NOMO-1 treated with dmso at 0.1 percent for 144 hours (cell line): Measurements from ENCODE around the gene DLG2.

Experiments
- DNase-seq: peaks from one replicate; lab custom pipeline; 2025; ENCODE audit not compliant: unreplicated experiment; lab: John Stamatoyannopoulos, UW

The DLG2 gene

DNA sequence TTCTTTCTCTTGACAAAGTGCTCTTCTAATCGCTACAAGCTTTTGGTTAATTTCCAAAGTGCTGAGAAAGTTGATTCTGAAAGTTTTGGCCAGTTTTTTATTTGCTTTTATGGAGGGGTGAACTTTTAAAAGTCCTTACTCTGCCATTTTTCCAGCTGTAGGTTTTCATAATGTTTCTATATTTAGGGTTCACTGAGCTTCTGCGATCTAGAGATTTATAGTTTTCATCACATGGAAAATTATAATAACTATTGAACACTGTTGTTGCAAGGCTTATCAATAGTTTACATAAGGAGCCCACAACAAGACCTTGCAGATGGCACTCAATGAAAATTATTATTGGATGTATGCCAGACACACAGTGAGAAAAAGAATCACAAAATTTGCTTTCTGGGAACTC is 55.1 kb downstream of the DLG2 start:
- no peak for DNase-seq

- DNase-seq = no peak
Observed at GRCh38 chr11:85569525-85569924, 57.6 kb downstream of the DLG2 start.

- DNase-seq = no peak
Observed at GRCh38 chr11:85558411-85558810, 68.7 kb downstream of the DLG2 start.

- DNase-seq = no peak
Observed at GRCh38 chr11:85551881-85552280, 75.3 kb downstream of the DLG2 start.

DNA sequence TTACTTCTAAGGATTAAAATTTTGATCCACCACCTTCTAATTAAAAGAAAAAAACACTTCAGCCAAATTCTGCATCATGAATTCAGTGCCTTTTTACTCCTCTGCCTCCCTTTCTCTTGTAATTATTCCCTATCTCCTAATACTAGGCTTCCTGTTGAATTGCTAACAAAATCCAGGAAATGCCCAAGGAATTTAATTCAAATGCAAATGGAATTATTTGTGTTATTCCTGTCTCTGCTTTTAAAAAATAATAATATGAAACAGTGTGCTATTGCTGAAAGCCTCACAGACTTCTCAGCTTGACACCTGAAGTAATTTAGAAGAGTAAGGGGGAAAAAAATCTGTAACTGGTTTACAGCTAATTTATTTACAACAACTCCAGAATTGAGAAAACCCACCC is 85.5 kb downstream of the DLG2 start:
- no peak for DNase-seq

DNA sequence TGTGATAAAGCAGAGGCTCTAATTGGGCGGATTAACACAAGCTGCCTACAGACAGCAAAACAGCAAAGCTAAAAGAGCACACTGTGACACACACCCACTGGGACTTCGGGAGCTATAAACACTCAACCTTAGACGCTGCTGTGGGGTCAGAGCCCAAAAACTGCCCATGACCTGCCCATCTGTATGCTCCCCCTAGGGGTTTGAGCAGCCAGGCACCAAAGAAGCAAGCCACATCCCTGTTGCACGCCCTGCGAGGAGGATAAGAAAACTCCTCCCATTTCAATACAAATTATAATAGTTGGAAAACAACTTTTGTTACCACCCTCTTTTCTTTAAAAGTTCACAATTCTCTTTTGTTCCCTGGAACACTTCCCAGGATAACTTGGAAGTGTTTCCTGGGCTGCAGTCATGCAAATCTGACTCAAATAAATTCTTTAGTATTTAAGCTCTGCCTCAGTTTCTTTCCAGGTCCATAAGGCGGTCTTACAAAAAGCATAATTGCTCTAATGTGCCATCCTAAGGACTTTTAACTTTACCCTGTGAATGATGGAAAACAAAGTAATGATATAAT is 86.4 kb downstream of the DLG2 start:
- no peak for DNase-seq

DNA sequence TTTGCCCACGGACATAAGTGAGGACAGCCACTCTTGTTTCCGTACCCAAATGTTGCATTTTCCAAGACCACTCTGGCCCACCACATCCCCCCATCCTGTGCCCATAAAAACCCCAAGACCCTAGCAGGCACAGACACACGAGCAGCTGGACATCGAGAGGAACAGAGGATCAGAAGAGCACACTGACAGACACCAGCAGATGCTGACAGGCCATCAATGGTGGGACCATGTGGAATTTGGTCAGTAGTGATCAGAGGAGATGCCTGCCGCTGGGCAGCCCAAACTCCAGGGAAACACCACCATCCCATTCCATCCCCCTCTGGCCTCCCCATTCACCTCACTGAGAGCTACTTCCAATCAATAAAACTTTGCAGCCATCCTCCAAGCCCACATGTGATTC is 87.0 kb downstream of the DLG2 start:
- DNase-seq = no peak

DNA sequence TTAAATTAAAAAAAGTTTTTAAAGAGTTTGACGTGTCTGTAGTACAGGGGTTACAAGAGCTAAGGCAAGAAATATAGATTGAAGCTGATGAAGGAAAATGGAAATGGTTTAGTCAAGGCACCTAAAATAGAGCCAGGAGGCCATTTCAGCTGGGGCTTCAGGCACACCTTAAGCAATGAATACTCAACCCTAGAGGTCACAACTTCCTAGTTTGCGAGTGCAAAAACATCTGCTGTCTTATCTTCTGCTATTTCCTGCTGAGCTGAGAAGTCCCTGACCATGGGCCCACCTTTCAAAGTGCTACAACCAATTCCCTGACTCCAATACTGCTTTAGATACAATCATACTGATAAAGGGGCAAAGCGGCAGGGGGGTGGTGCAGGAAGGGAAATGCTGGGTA is 87.4 kb downstream of the DLG2 start:
- no peak for DNase-seq

- DNase-seq = no peak
Observed at GRCh38 chr11:85539029-85539689, 88.0 kb downstream of the DLG2 start.

GRCh38 chr11:85536438-85536837 is 90.7 kb downstream of the DLG2 start:
- no peak for DNase-seq

GRCh38 chr11:85534806-85535205 is 92.3 kb downstream of the DLG2 start:
- no peak for DNase-seq

DNA sequence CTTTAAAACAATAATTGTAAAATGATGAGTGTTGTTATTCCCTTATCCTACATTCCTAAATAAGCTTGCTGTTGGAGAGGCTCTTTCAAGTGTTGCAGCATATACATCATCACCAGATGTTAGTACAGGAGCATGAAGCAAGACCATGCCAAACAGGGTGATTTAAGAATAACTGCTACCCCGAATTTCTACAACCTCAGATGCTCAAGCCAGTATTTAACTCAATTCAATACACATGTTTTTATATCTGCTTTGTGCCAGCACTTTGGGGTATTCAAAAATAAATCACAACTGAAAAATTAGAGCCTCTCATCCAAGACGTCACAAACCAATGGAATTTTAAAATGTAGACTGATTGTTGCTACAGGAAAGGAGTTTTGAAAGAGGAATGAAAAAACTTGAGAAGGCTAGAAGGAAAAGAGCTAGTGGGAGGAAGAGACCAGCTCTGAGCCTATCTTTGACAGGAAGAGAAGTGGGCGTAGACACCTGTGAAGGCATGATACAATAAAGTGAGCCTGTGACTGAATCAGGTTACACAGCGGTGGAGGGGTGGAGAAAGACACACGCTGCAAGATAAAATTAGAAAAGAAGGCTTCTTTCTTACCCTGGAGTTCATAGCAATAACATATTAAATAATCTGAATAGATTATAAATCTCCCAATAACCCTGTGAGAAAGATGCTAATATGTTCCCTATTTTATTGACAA is 95.8 kb downstream of the DLG2 start:
- no peak for DNase-seq

DNA sequence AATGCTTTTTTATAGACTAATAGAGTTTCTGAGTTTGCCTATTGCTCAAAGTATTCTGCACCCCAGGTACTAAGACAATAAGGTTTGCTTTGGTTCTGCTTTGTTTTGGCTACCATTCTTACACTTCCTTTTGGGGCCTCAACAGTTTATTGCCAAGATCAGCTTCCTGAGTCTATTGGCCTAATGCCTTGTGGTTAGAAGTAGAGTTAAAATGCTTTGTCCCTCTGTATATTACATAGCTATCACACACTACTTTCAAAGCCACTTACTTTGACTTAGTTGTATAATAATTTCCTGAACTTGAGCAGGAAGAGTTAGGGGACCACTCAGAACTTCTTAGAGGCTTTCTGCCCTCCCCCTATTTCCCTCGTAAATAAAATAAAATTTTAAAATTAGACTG is 96.5 kb downstream of the DLG2 start:
- DNase-seq = no peak

- no peak for DNase-seq
Observed at GRCh38 chr11:85526564-85526963, 100.6 kb downstream of the DLG2 start.

DNA sequence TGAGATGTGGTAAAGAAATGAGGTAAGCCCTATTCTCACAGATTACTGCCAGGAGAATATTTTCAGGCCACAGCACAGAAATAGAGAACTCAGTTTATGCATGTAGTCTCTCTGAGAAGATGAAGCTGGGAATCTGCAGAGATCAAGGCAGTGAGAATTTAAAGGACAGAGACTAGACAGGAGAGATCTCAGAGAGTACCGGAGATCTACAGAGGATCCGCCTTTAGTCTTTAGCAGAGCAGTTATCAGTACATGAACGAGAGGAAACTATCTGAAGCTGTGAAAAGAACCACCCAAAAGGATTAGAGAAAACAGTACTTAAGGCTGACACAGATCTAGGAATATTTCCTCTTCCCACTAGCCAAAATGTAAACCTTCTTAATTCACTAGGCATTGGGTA is 101.5 kb downstream of the DLG2 start:
- DNase-seq = no peak

DNA sequence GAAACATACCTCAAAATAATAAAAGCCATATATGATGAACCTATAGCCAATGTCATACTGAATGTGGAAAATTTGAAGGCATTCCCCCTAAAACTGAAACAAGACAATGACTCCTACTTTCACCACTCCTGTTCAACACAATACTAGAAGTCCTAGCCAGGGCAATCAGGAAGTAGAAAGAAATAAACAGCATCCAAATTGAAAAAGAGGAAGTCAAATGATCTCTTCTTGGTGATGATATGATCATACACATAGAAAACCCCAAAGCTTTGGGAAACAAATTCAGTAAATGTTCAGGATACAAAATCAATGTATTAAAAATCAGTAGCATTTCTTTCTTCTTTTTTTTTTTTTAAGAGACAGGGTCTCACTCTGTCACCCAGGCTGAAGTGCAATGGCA is 109.9 kb downstream of the DLG2 start:
- no peak for DNase-seq

DNA sequence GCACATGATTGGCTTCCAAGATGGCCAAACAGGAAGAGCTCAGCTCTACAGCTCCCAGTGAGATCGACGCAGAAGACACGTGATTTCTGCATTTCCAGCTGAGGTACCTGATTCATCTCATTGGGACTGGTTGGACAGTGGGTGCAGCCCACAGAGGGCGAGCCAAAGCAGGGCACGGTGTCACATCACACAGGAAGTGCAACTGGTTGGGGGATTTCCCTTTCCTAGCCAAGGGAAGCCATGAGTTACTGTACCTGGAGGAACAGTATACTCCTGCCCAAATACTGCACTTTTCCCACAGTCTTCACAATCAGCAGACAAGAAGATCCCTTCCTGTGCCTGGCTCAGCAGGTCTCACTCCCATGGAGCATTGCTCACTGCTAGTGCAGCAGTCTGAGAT is 131.2 kb downstream of the DLG2 start:
- DNase-seq = no peak

DNA sequence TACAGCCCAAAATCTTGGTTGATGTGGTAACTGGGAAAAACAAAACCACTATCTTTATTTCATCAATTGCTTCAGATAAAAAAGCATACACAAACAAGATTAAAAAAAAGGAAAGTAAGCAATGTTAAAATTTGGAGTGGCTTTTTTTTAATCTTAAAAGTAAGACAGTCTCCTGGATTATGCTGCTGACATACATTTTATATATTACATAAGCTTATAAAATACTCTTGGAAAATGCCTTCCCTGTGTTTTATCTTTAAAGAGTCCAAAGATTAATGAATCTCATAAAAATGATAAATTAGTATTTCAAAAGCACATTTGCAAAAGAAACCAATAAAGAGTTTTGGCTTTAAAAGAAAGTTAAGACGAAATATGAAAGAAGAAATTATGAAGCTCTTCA is 132.7 kb downstream of the DLG2 start:
- no peak for DNase-seq

GRCh38 chr11:85485902-85486301 is 141.2 kb downstream of the DLG2 start:
- no peak for DNase-seq

DNA sequence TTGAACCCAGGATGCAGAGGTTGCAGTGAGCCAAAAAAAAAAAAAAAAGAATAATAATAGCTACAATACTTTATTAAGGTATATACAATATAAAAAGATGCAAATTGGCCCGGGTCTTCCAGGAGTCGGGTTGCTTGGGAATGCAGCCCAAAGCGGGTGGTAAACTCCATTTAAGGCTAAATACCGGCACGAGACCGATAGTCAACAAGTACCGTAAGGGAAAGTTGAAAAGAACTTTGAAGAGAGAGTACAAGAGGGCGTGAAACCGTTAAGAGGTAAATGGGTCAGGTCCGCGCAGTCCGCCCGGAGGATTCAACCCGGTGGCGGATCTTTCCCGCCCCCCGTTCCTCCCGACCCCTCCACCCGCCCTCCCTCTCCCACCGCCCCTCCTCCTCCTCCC is 143.3 kb downstream of the DLG2 start:
- no peak for DNase-seq

DNA sequence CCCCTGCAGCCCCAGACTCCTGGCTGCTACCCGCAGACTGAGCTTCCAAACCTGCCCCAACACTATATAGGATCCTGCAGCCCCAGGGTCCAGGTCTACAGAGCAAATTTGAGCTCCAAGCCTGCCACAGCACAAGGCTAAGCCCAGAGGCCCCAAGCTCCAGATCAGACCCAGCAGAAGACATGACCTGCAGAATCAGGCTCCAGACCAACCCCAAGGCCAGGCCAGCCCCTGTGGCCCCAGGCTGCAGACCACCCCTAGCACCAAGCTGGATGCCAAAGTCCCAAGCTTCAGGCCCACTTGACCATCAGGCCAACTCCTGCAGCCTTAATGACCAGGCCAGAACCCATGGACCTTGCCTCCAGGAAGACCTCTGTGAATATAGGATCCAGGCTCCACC is 145.3 kb downstream of the DLG2 start:
- DNase-seq = no peak

- DNase-seq = no peak
Observed at GRCh38 chr11:85475660-85476517, 151.3 kb downstream of the DLG2 start.
